Measurements from ENCODE around the gene SACS. TPM values are rescaled to one million over a fixed set of nuclear protein-coding genes. Genes with fewer than 3 reads are reported as not detected.

Gene SACS
- polyA plus RNA-seq, 3 donors, result 1.7 to 2.7 (median 2.2) TPM

DNA sequence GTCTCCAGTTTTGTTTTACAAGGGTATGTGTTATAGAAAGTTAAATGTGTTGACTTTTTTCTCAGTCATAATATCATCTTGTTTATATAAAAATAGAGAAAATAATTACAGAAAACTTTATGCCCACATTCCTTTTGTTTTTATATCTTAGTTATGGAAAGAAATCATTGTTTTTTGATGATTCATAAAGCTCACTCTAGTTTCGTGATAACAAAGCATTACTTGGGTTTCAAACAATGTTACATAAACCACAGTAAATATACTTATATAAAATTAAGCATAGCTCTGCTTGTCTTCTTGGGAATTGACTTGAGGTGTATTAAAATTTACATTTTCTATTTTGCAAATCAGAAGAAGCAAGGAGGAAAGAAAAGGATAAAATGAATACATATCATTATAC is 140.9 kb downstream of the SACS start:
- intact Hi-C loops (cut with micrococcal nuclease), result no loop called here
- no peak overlapping the region for H3K27ac Mint-ChIP-seq
- H3K9me3 Mint-ChIP-seq, result peaks cover 0 to 6% (median 1%) of the 10 kb centered on the region in 7 donors
- H3K27me3 Mint-ChIP-seq (ENCODE audit: low read depth in 3 of 3), result peaks cover 0 to 14% (median 3%) of the 10 kb centered on the region in 3 donors
- H3K4me1 Mint-ChIP-seq, result no peaks in the 10 kb centered on the region
- H3K27me3 ChIP-seq (ENCODE audit: control insufficient read depth in 2 of 2, insufficient read depth in 2 of 2, low read length in 2 of 2), result no peaks in the 10 kb centered on the region
- DNase-seq, result no peak
- H3K9ac ChIP-seq (ENCODE audit: insufficient read depth, low read length, poor library complexity, severe bottlenecking), result no peak overlapping the region
- no peak overlapping the region for H2AFZ ChIP-seq (ENCODE audit: insufficient read depth, low read depth, low read length, poor library complexity, severe bottlenecking)
- H3K4me2 ChIP-seq (replicated peaks; ENCODE audit: extremely low read depth, low read length, poor library complexity, severe bottlenecking), result no peak overlapping the region
- TF ChIP-seq, protein P1, sequence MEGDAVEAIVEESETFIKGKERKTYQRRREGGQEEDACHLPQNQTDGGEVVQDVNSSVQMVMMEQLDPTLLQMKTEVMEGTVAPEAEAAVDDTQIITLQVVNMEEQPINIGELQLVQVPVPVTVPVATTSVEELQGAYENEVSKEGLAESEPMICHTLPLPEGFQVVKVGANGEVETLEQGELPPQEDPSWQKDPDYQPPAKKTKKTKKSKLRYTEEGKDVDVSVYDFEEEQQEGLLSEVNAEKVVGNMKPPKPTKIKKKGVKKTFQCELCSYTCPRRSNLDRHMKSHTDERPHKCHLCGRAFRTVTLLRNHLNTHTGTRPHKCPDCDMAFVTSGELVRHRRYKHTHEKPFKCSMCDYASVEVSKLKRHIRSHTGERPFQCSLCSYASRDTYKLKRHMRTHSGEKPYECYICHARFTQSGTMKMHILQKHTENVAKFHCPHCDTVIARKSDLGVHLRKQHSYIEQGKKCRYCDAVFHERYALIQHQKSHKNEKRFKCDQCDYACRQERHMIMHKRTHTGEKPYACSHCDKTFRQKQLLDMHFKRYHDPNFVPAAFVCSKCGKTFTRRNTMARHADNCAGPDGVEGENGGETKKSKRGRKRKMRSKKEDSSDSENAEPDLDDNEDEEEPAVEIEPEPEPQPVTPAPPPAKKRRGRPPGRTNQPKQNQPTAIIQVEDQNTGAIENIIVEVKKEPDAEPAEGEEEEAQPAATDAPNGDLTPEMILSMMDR (IDR thresholded peaks at IDR 0.05), result no peak
- H3K4me3 Mint-ChIP-seq, result no peak overlapping the region
- no peaks in the 10 kb centered on the region for H3K36me3 ChIP-seq (replicated peaks in 1 of 2; ENCODE audit: control insufficient read depth in 1 of 2, insufficient read depth in 2 of 2, low read length in 2 of 2)
- H3K4me3 ChIP-seq (replicated peaks in 1 of 3; ENCODE audit: low read depth in 2 of 3, low read length in 3 of 3), result no peak overlapping the region
- no peaks in the 10 kb centered on the region for H3K36me3 Mint-ChIP-seq
- H3K79me2 ChIP-seq (ENCODE audit: insufficient read depth, low read length), result no peaks in the 10 kb centered on the region
- no CpG with 5 or more reads among the region's 1 CpG for WGBS (ENCODE audit: insufficient coverage)
- H3K4me1 ChIP-seq (ENCODE audit: control insufficient read depth in 1 of 2, insufficient read depth in 2 of 2, low read length in 2 of 2), result no peaks in the 10 kb centered on the region
- H4K20me1 ChIP-seq (ENCODE audit: insufficient read depth, low read length), result no peaks in the 10 kb centered on the region
- H3K27ac ChIP-seq (ENCODE audit: low read depth in 1 of 2, low read length in 2 of 2), result no peak overlapping the region
- H3K9me3 ChIP-seq (replicated peaks in 1 of 2; ENCODE audit: control insufficient read depth in 1 of 2, insufficient read depth in 1 of 2, low read length in 2 of 2), result no peaks in the 10 kb centered on the region

DNA sequence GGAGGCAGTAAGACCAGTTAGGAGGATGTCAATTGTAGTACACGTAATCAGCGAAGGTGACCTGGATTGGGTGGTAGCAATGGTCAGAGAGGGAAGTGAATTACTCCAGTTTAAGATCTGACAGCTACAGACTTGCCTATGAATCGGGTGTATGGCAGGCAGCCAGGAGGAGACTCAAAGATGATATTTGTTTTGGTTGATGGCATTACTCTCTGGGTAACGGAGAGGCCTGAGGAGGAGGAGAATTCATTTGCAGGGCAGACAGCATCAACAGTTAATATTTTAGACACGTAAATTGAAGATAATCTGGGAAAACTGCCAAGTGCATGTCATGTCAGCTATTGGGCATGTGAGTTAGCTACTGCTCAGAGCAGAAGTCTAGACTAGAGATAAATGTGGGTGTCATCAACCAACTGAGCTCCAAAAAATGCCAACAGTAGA is 143.6 kb downstream of the SACS start:
- Histone ChIP-seq H3K36me3 (replicated peaks in 1 of 2; ENCODE audit: control insufficient read depth in 1 of 2, insufficient read depth in 2 of 2, low read length in 2 of 2) (no peaks in the 10 kb centered on the region), H3K27ac (ENCODE audit: low read depth in 1 of 2, low read length in 2 of 2) (no peak overlapping the region), H4K20me1 (ENCODE audit: insufficient read depth, low read length) (no peaks in the 10 kb centered on the region), H3K9me3 (replicated peaks in 1 of 2; ENCODE audit: control insufficient read depth in 1 of 2, insufficient read depth in 1 of 2, low read length in 2 of 2) (peaks cover 0 to 10% of the 10 kb centered on the region in 2 donors), H3K9ac (ENCODE audit: insufficient read depth, low read length, poor library complexity, severe bottlenecking) (no peak overlapping the region), H3K4me1 (ENCODE audit: control insufficient read depth in 1 of 2, insufficient read depth in 2 of 2, low read length in 2 of 2) (no peaks in the 10 kb centered on the region), H3K79me2 (ENCODE audit: insufficient read depth, low read length) (no peaks in the 10 kb centered on the region), H3K4me3 (replicated peaks in 1 of 3; ENCODE audit: low read depth in 2 of 3, low read length in 3 of 3) (no peak overlapping the region), H3K27me3 (ENCODE audit: control insufficient read depth in 2 of 2, insufficient read depth in 2 of 2, low read length in 2 of 2) (no peaks in the 10 kb centered on the region), H2AFZ (ENCODE audit: insufficient read depth, low read depth, low read length, poor library complexity, severe bottlenecking) (no peak overlapping the region), H3K4me2 (replicated peaks; ENCODE audit: extremely low read depth, low read length, poor library complexity, severe bottlenecking) (no peak overlapping the region)
- Mint-ChIP-seq H3K36me3 (no peaks in the 10 kb centered on the region), H3K4me1 (no peaks in the 10 kb centered on the region), H3K4me3 (no peak overlapping the region), H3K27ac (no peak overlapping the region), H3K27me3 (ENCODE audit: low read depth in 3 of 3) (peaks cover 1 to 10% (median 3%) of the 10 kb centered on the region in 3 donors), H3K9me3 (peaks cover 0 to 13% (median 5%) of the 10 kb centered on the region in 7 donors)
- intact Hi-C loops (cut with micrococcal nuclease), result no loop called here
- WGBS (ENCODE audit: insufficient coverage), result 64% methylated on average over 5 of the region's 5 CpGs
- TF ChIP-seq, protein P1 (IDR thresholded peaks at IDR 0.05), result no peak
- DNase-seq, result no peak
